HepG2 (cell line): Measurements from ENCODE around the gene SCYL1. TPM values are rescaled to one million over a fixed set of nuclear protein-coding genes. Genes with fewer than 3 reads are reported as not detected.
A peak's percentile ranks its signal among the peaks of the same experiment; 100 is the strongest.

ENCODE experiments used
- CCDC6 ChIP-seq: sonication (generic); formaldehyde crosslinking; IDR thresholded peaks from 2 replicates; pipeline ENCODE4 v1.8.1; 2022; ENCODE audit warnings: mild to moderate bottlenecking, missing genetic modification reagents, moderate library complexity
- HNRNPLL ChIP-seq: fragments of 200-400 bp; formaldehyde crosslinking; IDR thresholded peaks from 2 replicates; pipeline ENCODE4 v1.6.1; 2017; ENCODE audit warnings: mild to moderate bottlenecking, low read depth, low read length; ENCODE audit not compliant: poor library complexity, severe bottlenecking
- PATZ1 ChIP-seq: sonication (generic); formaldehyde crosslinking; IDR thresholded peaks from 2 replicates; pipeline ENCODE4 v1.4.0; 2020; ENCODE audit warnings: missing genetic modification reagents
- RORA ChIP-seq: sonication (generic); formaldehyde crosslinking; IDR thresholded peaks from 2 replicates; pipeline ENCODE4 v1.5.0; 2020; ENCODE audit warnings: mild to moderate bottlenecking, missing genetic modification reagents, moderate library complexity
- SAFB2 ChIP-seq: sonication (generic); formaldehyde crosslinking; IDR thresholded peaks from 2 replicates; pipeline ENCODE4 v1.5.1; 2020; ENCODE audit warnings: missing genetic modification reagents, low read depth, mild to moderate bottlenecking, borderline replicate concordance
- ZBTB14 ChIP-seq: sonication (generic); formaldehyde crosslinking; IDR thresholded peaks from 2 replicates; pipeline ENCODE4 v1.4.0; 2020; ENCODE audit warnings: missing genetic modification reagents
- ZBTB2 ChIP-seq: sonication (generic); formaldehyde crosslinking; IDR thresholded peaks from 2 replicates; pipeline ENCODE4 v1.8.0; 2022; ENCODE audit warnings: low read depth, missing genetic modification reagents
- ZNF451 ChIP-seq: sonication (generic); formaldehyde crosslinking; IDR thresholded peaks from 2 replicates; pipeline ENCODE4 v1.5.0; 2020; ENCODE audit warnings: mild to moderate bottlenecking, missing genetic modification reagents
- ZNF543 ChIP-seq: sonication (generic); formaldehyde crosslinking; IDR thresholded peaks from 2 replicates; pipeline ENCODE4 v1.4.0; 2020; ENCODE audit warnings: mild to moderate bottlenecking, missing genetic modification reagents
- ZNF564 ChIP-seq: sonication (generic); formaldehyde crosslinking; IDR thresholded peaks from 2 replicates; pipeline ENCODE4 v1.8.1; 2023; ENCODE audit warnings: mild to moderate bottlenecking, missing genetic modification reagents
- polyA plus RNA-seq, 8 experiments: library from polyadenylated mRNA; depleted of rRNA in 3 of 8; stranded (reverse) in 7 of 8; unstranded in 1 of 8; fragments of >200 nt; fragmentation: Illumina TruSeq in 4 of 8; extraction: Trizol in 4 of 8; gene quantifications; 2 replicates each; pipeline versions ENCODE4 v1.2.1 to v1.2.3, GENCODE V29; 2011 to 2016; ENCODE audit warnings: low read depth in 4 of 8, missing spikeins in 1 of 8, mixed read lengths in 1 of 8; ENCODE audit not compliant: insufficient read depth in 1 of 8
- total RNA-seq, 5 experiments: library from RNA; depleted of rRNA; stranded (reverse); fragments of >200 nt; fragmentation: Illumina TruSeq; extraction: Trizol; gene quantifications; 2 replicates each; pipeline ENCODE4 v1.2.3, GENCODE V29; 2016; ENCODE audit warnings: low read depth in 1 of 5

Gene SCYL1
- total and polyA plus RNA-seq, 2 of the 13 experiments (the other 11 are each of a cell fraction or from before 2014, with no cell fraction given) = 65.9 to 103 TPM

- TF ChIP-seq RORA (no peak), CCDC6 (0 out of 2 replicates have a peak, but pooled peaks have one; percentile 46), ZBTB14 (peak; percentile 53), HNRNPLL (peak; percentile 24), SAFB2 (CRISPR knock-in tag) (peak; percentile 65; the same call in 1 of the 2 replicates), PATZ1 (CRISPR knock-in tag) (peak; percentile 27; the same call in 1 of the 2 replicates), ZNF564 (CRISPR knock-in tag) (peak; percentile 39; the same call in 1 of the 2 replicates), ZNF451 (CRISPR knock-in tag) (no peak), ZNF543 (CRISPR knock-in tag) (peak; percentile 96), ZBTB2 (CRISPR knock-in tag) (peak; percentile 81)
Measured at GRCh38 chr11:65575568-65576231, 50.8 kb downstream of the SCYL1 start, which contains the start of gene EHBP1L1 (continued).
